NCI-H2107 treated with DMSO at 0.1 percent for 48 hours (cell line): ENCODE data around the gene RAD51C.
"Not testable (repeated sequence)": the region's sequence is repeated elsewhere in the genome, so short reads cannot be mapped to it uniquely, and the experiment has no call there.

ENCODE experiments used
- DNase-seq: peaks from one replicate; lab custom pipeline; 2025; ENCODE audit not compliant: unreplicated experiment; lab: John Stamatoyannopoulos, UW

RAD51C gene

GRCh38 chr17:58684003-58684402 is 8.4 kb upstream of the RAD51C start:
- no peak for DNase-seq

- DNase-seq = not testable (repeated sequence)
These were observed 7.9 kb upstream of the RAD51C start for GRCh38 chr17:58684462-58684861.

GRCh38 chr17:58686980-58687379 is 5.4 kb upstream of the RAD51C start:
- DNase-seq = no peak

- no peak for DNase-seq
These were observed 3.9 kb upstream of the RAD51C start for GRCh38 chr17:58688521-58688920.

GRCh38 chr17:58690033-58690432 is 2.4 kb upstream of the RAD51C start:
- DNase-seq = not testable (repeated sequence)

- DNase-seq = no peak
These were observed 632 bp upstream of the RAD51C start, which contains the start of gene TEX14 for GRCh38 chr17:58691701-58692238. Gene TEX14 (minus strand): TSS chr17:58692045. CDS start chr17:58652001, 40,044 bp downstream.

- no peak for DNase-seq
These were observed 806 bp downstream of the RAD51C start for GRCh38 chr17:58693208-58693607.

- no peak for DNase-seq
These were observed 1.3 kb downstream of the RAD51C start for GRCh38 chr17:58693751-58694150.

- DNase-seq = no peak
These were observed 1.9 kb downstream of the RAD51C start for GRCh38 chr17:58694302-58694701.

GRCh38 chr17:58694826-58695225 is 2.4 kb downstream of the RAD51C start:
- no peak for DNase-seq

- DNase-seq = no peak
These were observed 7.4 kb downstream of the RAD51C start for GRCh38 chr17:58699771-58700170.

- no peak for DNase-seq
These were observed 9.7 kb downstream of the RAD51C start for GRCh38 chr17:58702045-58702476.

GRCh38 chr17:58702708-58703107 is 10.3 kb downstream of the RAD51C start:
- no peak for DNase-seq

- DNase-seq = no peak
These were observed 10.9 kb downstream of the RAD51C start for GRCh38 chr17:58703137-58703915.

- DNase-seq = no peak
These were observed 11.5 kb downstream of the RAD51C start for GRCh38 chr17:58703916-58704286.

- no peak for DNase-seq
These were observed 14.1 kb downstream of the RAD51C start for GRCh38 chr17:58706351-58707140.

- peak; percentile 29 for DNase-seq
These were observed 18.6 kb downstream of the RAD51C start for GRCh38 chr17:58710948-58711552.

GRCh38 chr17:58722274-58722673 is 29.9 kb downstream of the RAD51C start:
- DNase-seq = no peak

GRCh38 chr17:58722696-58723095 is 30.3 kb downstream of the RAD51C start:
- no peak for DNase-seq

- DNase-seq = no peak
These were observed 36.4 kb downstream of the RAD51C start for GRCh38 chr17:58728798-58729197.

GRCh38 chr17:58730937-58731336 is 38.5 kb downstream of the RAD51C start:
- DNase-seq = no peak
